ENCODE results near the gene ATP6V1A. TPM values are rescaled to one million over a fixed set of nuclear protein-coding genes. Genes with fewer than 3 reads are reported as not detected.

ATP6V1A gene
- total RNA-seq, 4 donors from 2014 or later: 23.0 to 38.8 (median 26.1) TPM

DNA sequence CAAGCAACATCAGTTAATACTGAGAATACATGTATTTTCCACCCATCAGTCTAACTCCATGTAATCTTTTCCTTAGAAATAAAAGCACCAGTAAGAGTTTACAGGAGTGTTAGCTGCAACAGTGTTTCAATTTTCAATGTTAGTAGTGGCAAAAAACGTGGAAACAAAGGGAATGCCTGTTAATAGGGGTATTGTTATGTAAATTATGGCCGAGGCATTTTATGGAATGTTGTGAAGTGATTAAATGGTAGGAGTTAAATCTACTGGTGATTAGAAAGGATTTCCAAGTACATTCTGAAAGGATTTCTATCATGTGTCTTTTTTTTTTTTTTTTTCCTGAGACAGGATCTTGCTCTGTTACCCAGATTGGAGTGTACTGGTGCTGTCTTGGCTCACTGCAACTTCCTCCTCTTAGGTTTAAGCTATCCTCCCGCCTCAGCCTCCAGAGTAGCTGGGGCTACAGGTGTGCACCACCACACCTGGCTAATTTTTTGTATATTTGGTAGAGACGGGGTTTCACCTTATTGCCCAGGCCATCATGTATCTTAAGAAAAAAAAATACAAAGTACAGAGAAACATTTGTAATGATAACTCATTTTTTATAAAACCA is 6.6 kb downstream of the ATP6V1A start:
- no peak for TF ChIP-seq EP300 (IDR thresholded peaks at IDR 0.05)
- no peak for TF ChIP-seq POLR2AphosphoS5 (IDR thresholded peaks at IDR 0.05)
- TF ChIP-seq, protein P1, sequence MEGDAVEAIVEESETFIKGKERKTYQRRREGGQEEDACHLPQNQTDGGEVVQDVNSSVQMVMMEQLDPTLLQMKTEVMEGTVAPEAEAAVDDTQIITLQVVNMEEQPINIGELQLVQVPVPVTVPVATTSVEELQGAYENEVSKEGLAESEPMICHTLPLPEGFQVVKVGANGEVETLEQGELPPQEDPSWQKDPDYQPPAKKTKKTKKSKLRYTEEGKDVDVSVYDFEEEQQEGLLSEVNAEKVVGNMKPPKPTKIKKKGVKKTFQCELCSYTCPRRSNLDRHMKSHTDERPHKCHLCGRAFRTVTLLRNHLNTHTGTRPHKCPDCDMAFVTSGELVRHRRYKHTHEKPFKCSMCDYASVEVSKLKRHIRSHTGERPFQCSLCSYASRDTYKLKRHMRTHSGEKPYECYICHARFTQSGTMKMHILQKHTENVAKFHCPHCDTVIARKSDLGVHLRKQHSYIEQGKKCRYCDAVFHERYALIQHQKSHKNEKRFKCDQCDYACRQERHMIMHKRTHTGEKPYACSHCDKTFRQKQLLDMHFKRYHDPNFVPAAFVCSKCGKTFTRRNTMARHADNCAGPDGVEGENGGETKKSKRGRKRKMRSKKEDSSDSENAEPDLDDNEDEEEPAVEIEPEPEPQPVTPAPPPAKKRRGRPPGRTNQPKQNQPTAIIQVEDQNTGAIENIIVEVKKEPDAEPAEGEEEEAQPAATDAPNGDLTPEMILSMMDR (IDR thresholded peaks at IDR 0.05): no peak
- no peak for TF ChIP-seq POLR2A (IDR thresholded peaks at IDR 0.05)
- Histone ChIP-seq H3K27ac (no peak overlapping the region), H3K27me3 (no peaks in the 10 kb centered on the region), H3K4me3 (no peak overlapping the region), H3K36me3 (no peaks in the 10 kb centered on the region), H3K9me3 (peaks cover 0 to 7% (median 0%) of the 10 kb centered on the region in 3 donors), H3K4me1 (peaks cover 0 to 27% (median 2%) of the 10 kb centered on the region in 3 donors)
- WGBS, 2 donors (ENCODE audit: low coverage in 1 of 2): 63 to 71% methylated on average over 3 to 4 of the region's 4 CpGs
- ATAC-seq: no peak

- no peak for ATAC-seq
- Histone ChIP-seq H3K4me1 (peaks cover 0 to 16% (median 2%) of the 10 kb centered on the region in 3 donors), H3K27me3 (no peaks in the 10 kb centered on the region), H3K27ac (no peak overlapping the region), H3K4me3 (no peak overlapping the region), H3K36me3 (no peaks in the 10 kb centered on the region), H3K9me3 (peaks cover 0 to 9% (median 0%) of the 10 kb centered on the region in 3 donors)
- TF ChIP-seq, protein P1 (IDR thresholded peaks at IDR 0.05): no peak
- no peak for TF ChIP-seq POLR2A (IDR thresholded peaks at IDR 0.05)
- no peak for TF ChIP-seq POLR2AphosphoS5 (IDR thresholded peaks at IDR 0.05)
- no peak for TF ChIP-seq EP300 (IDR thresholded peaks at IDR 0.05)
- WGBS, 2 donors (ENCODE audit: low coverage in 1 of 2): 49 to 51% methylated on average over 4 to 5 of the region's 5 CpGs
Observed at GRCh38 chr3:113754494-113755159, 7.8 kb downstream of the ATP6V1A start.

- Histone ChIP-seq H3K27me3 (no peaks in the 10 kb centered on the region), H3K4me3 (no peak overlapping the region), H3K4me1 (peaks cover 0 to 7% (median 2%) of the 10 kb centered on the region in 3 donors), H3K36me3 (no peaks in the 10 kb centered on the region), H3K27ac (no peak overlapping the region), H3K9me3 (peaks cover 0 to 9% (median 0%) of the 10 kb centered on the region in 3 donors)
- WGBS, 2 donors (ENCODE audit: low coverage in 1 of 2): 100% methylated on average over 1 of the region's 1 CpG; no CpG with 5 or more reads in 1 of the 2 donors
- no peak for ATAC-seq
- TF ChIP-seq EP300 (IDR thresholded peaks at IDR 0.05): no peak
Observed at GRCh38 chr3:113758389-113759024, 11.7 kb downstream of the ATP6V1A start.

GRCh38 chr3:113764698-113765097 is 17.9 kb downstream of the ATP6V1A start:
- Histone ChIP-seq H3K4me3 (no peak overlapping the region), H3K9me3 (no peaks in the 10 kb centered on the region), H3K27me3 (no peaks in the 10 kb centered on the region), H3K27ac (no peak overlapping the region), H3K36me3 (no peaks in the 10 kb centered on the region), H3K4me1 (peaks cover 0 to 12% (median 0%) of the 10 kb centered on the region in 3 donors)
- ATAC-seq: no peak
- TF ChIP-seq, protein P1 (IDR thresholded peaks at IDR 0.05): no peak
- TF ChIP-seq POLR2AphosphoS5 (IDR thresholded peaks at IDR 0.05): no peak
- TF ChIP-seq POLR2A (IDR thresholded peaks at IDR 0.05): no peak
- TF ChIP-seq EP300 (IDR thresholded peaks at IDR 0.05): no peak
- 60 to 100% methylated on average over 2 of the region's 2 CpGs for WGBS, 2 donors (ENCODE audit: low coverage in 1 of 2)

DNA sequence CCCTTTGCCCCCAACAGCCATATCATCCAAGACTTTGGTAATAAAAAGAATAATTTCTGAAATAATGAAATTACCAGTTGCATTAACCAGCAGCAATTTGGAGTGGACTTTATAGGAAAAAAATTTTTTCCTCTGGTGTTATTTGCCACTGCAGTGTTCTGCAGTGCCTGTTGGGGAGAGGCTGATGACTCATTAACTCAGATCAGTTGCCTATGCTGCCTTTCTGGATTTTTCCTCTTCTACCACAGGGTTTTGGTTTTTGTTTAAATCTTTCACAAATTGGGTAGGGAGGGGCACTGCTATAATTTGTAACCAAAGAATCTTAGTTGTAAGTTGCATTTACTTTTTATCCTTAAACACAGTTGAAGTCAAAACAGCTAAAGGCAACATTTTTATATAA is 22.7 kb downstream of the ATP6V1A start:
- Histone ChIP-seq H3K36me3 (no peaks in the 10 kb centered on the region), H3K9me3 (no peaks in the 10 kb centered on the region), H3K27me3 (no peaks in the 10 kb centered on the region), H3K27ac (no peak overlapping the region), H3K4me1 (peaks cover 0 to 22% (median 0%) of the 10 kb centered on the region in 3 donors), H3K4me3 (no peak overlapping the region)
- TF ChIP-seq POLR2AphosphoS5 (IDR thresholded peaks at IDR 0.05) (no peak), EP300 (IDR thresholded peaks at IDR 0.05) (no peak), POLR2A (IDR thresholded peaks at IDR 0.05) (no peak)
- TF ChIP-seq, protein P1 (IDR thresholded peaks at IDR 0.05): no peak
- no peak for ATAC-seq

Measured in gastroesophageal sphincter (tissue), 4 donors.